HepG2 (cell line): Measurements from ENCODE around the gene MAML1. TPM values are rescaled to one million over a fixed set of nuclear protein-coding genes. Genes with fewer than 3 reads are reported as not detected.

Experiments used
- ATAC-seq: fragments of 200-7000 bp; cut with Tn5 transposase; 3 replicates; pipeline ENCODE4 v1.9.1; 2020; ENCODE audit warnings: mild to moderate bottlenecking, moderate library complexity
- BruUV-seq: library from RNA; stranded (reverse); fragments of 400-500 nt; replicated peaks from 2 replicates; lab custom pipeline; 2021; lab: Mats Ljungman, UMichigan
- CTCF ChIA-PET: fragments of 300-600 bp; formaldehyde crosslinking; extraction: SDS; loops from one replicate; lab custom pipeline; 2021; ENCODE audit warnings: low total read pairs, inconsistent platforms, low intra/inter-chr PET ratio; lab: Yijun Ruan, JAX
- POLR2A ChIA-PET: fragments of 350-600 bp; sonication (Branson Sonifier 250); formaldehyde crosslinking; loops from one replicate; lab custom pipeline; 2020; ENCODE audit warnings: antibody characterized with exemption, inconsistent platforms; lab: Yijun Ruan, JAX
- DNase-seq: peaks from one replicate; pipeline ENCODE4 v3.0.0-alpha.2; 2015; ENCODE audit warnings: low spot score
- FAIRE-seq: peaks from 3 replicates; lab custom pipeline; 2011; peaks lifted over from hg19 to GRCh38; lab: Jason Lieb, UNC
- H2AFZ ChIP-seq: one replicate; pipeline ENCODE4 v1.6.1; 2011; ENCODE audit warnings: low read length, inconsistent platforms
- H3K27ac ChIP-seq: fragments of 300-600 bp; 3 replicates; pipeline ENCODE4 v1.8.0; 2011; ENCODE audit warnings: mixed run types, mild to moderate bottlenecking, mixed read lengths, low read length, inconsistent platforms; ENCODE audit not compliant: insufficient read depth; ENCODE audit errors: extremely low read length
- H3K27me3 ChIP-seq, 2 experiments: fragments of 200-600 bp in 1 of 2; 2 replicates in 1 of 2; 3 replicates in 1 of 2; pipeline versions ENCODE4 v1.6.0 to v1.8.0; 2011; ENCODE audit warnings: low read length in 2 of 2, mild to moderate bottlenecking in 2 of 2, moderate library complexity in 2 of 2, inconsistent platforms in 1 of 2; ENCODE audit not compliant: insufficient read depth in 2 of 2, control insufficient read depth in 1 of 2
- H3K36me3 ChIP-seq, 2 experiments: fragments of 200-600 bp in 1 of 2; replicated peaks in 1 of 2; 2 replicates in 1 of 2; 3 replicates in 1 of 2; pipeline versions ENCODE4 v1.5.1 to v1.8.0; 2011; ENCODE audit warnings: low read length in 2 of 2, inconsistent platforms in 1 of 2; ENCODE audit not compliant: insufficient read depth in 2 of 2, control insufficient read depth in 1 of 2
- H3K4me1 ChIP-seq: 2 replicates; pipeline ENCODE4 v1.5.1; 2012; ENCODE audit warnings: low read length, inconsistent platforms; ENCODE audit not compliant: insufficient read depth
- H3K4me2 ChIP-seq: 2 replicates; pipeline ENCODE4 v1.6.0; 2011; ENCODE audit warnings: low read depth, low read length, inconsistent platforms
- H3K4me3 ChIP-seq, 3 experiments: fragments of 200-600 bp in 1 of 3; sonication (generic), shearing (Covaris generic) in 1 of 3; replicated peaks in 1 of 3; 2 replicates each; pipeline ENCODE4 v1.5.1; 2011 to 2016; ENCODE audit warnings: low read length in 3 of 3, inconsistent platforms in 2 of 3, low read depth in 2 of 3, mild to moderate bottlenecking in 2 of 3, control low read depth in 1 of 3, mixed read lengths in 1 of 3; ENCODE audit not compliant: insufficient read depth in 1 of 3
- H3K79me2 ChIP-seq: one replicate; pipeline ENCODE4 v1.6.1; 2011; ENCODE audit warnings: low read length, inconsistent platforms; ENCODE audit not compliant: insufficient read depth
- H3K9ac ChIP-seq: 2 replicates; pipeline ENCODE4 v1.6.0; 2011; ENCODE audit warnings: mild to moderate bottlenecking, low read depth, low read length, inconsistent platforms; ENCODE audit not compliant: insufficient read depth
- H3K9me3 ChIP-seq: 2 replicates; pipeline ENCODE4 v1.5.1; 2012; ENCODE audit warnings: mild to moderate bottlenecking, low read length
- H4K20me1 ChIP-seq: 2 replicates; pipeline ENCODE4 v1.6.0; 2011; ENCODE audit warnings: inconsistent platforms, mild to moderate bottlenecking, low read length, moderate library complexity; ENCODE audit not compliant: insufficient read depth
- HNF4G ChIP-seq, 2 experiments: sonication (generic) in 1 of 2; formaldehyde crosslinking in 1 of 2; IDR thresholded peaks; 2 replicates each; pipeline versions ENCODE4 v1.4.0 to v1.6.1; 2011 to 2020; ENCODE audit warnings: borderline replicate concordance in 2 of 2, low read depth in 2 of 2, mild to moderate bottlenecking in 2 of 2, low read length in 1 of 2, missing genetic modification reagents in 1 of 2, moderate library complexity in 1 of 2
- KDM1A ChIP-seq: IDR thresholded peaks from 2 replicates; pipeline ENCODE4 v1.6.1; 2016; ENCODE audit warnings: missing compliant biosample characterization
- PHF5A ChIP-seq: IDR thresholded peaks from one replicate; pipeline ENCODE4 v1.6.1; 2018; ENCODE audit warnings: low read depth, missing genetic modification reagents; ENCODE audit not compliant: unreplicated experiment
- TEAD2 ChIP-seq: sonication (generic); formaldehyde crosslinking; IDR thresholded peaks from 2 replicates; pipeline ENCODE4 v1.9.0; 2021; ENCODE audit warnings: missing genetic modification reagents
- ZNF180 ChIP-seq: sonication (generic); formaldehyde crosslinking; IDR thresholded peaks from 2 replicates; pipeline ENCODE4 v1.4.0; 2020; ENCODE audit warnings: low read depth, missing genetic modification reagents, borderline replicate concordance
- ZNF343 ChIP-seq: sonication (generic); formaldehyde crosslinking; IDR thresholded peaks from 2 replicates; pipeline ENCODE4 v1.4.0; 2020; ENCODE audit warnings: mild to moderate bottlenecking, missing genetic modification reagents
- ZNF468 ChIP-seq: sonication (generic); formaldehyde crosslinking; IDR thresholded peaks from 2 replicates; pipeline ENCODE4 v1.8.0; 2022; ENCODE audit warnings: mild to moderate bottlenecking, moderate library complexity, missing genetic modification reagents
- ZNF547 ChIP-seq: sonication (generic); formaldehyde crosslinking; IDR thresholded peaks from 2 replicates; pipeline ENCODE4 v1.5.1; 2020; ENCODE audit warnings: mild to moderate bottlenecking, missing genetic modification reagents
- ZNF766 ChIP-seq: sonication (generic); formaldehyde crosslinking; IDR thresholded peaks from 2 replicates; pipeline ENCODE4 v1.5.0; 2020; ENCODE audit warnings: missing genetic modification reagents, borderline replicate concordance
- ZNF891 ChIP-seq: sonication (generic); formaldehyde crosslinking; IDR thresholded peaks from 2 replicates; pipeline ENCODE4 v1.5.0; 2020; ENCODE audit warnings: mild to moderate bottlenecking, missing genetic modification reagents
- ZZZ3 ChIP-seq: sonication (generic); formaldehyde crosslinking; IDR thresholded peaks from 2 replicates; pipeline ENCODE4 v1.4.0; 2020; ENCODE audit warnings: missing genetic modification reagents, mild to moderate bottlenecking, borderline replicate concordance
- WGBS: methylation state at CpG from one replicate; pipeline ENCODE4 v1.1.6; 2017; ENCODE audit warnings: low lambda C conversion rate; 5-methylcytosine and 5-hydroxymethylcytosine counted together
- in situ Hi-C: cut with HindIII; loops from 2 replicates; pipeline ENCODE4 v1.10.0; 2017; ENCODE audit warnings: low pct_unique_long_range_greater_than_20kb; ENCODE audit not compliant: extremely low pct_ligation_motif_present
- intact Hi-C: fragments of 100-400 bp; cut with micrococcal nuclease; formaldehyde crosslinking; loops from one replicate; pipeline ENCODE4 v1.10.0; 2022; ENCODE audit not compliant: unreplicated experiment
- polyA plus RNA-seq, 8 experiments: library from polyadenylated mRNA; depleted of rRNA in 3 of 8; stranded (reverse) in 7 of 8; unstranded in 1 of 8; fragments of >200 nt; fragmentation: Illumina TruSeq in 4 of 8; extraction: Trizol in 4 of 8; gene quantifications; 2 replicates each; pipeline versions ENCODE4 v1.2.1 to v1.2.3, GENCODE V29; 2011 to 2016; ENCODE audit warnings: low read depth in 4 of 8, missing spikeins in 1 of 8, mixed read lengths in 1 of 8; ENCODE audit not compliant: insufficient read depth in 1 of 8
- total RNA-seq, 5 experiments: library from RNA; depleted of rRNA; stranded (reverse); fragments of >200 nt; fragmentation: Illumina TruSeq; extraction: Trizol; gene quantifications; 2 replicates each; pipeline ENCODE4 v1.2.3, GENCODE V29; 2016; ENCODE audit warnings: low read depth in 1 of 5
- TF ChIP-seq, protein P1 (sequence below): sonication (generic); formaldehyde crosslinking; IDR thresholded peaks from 2 replicates; pipeline ENCODE4 v1.8.1; 2023; ENCODE audit warnings: mild to moderate bottlenecking, missing genetic modification reagents
- TF ChIP-seq, protein P2 (sequence below): sonication (generic); formaldehyde crosslinking; IDR thresholded peaks from 2 replicates; pipeline ENCODE4 v1.4.0; 2020; ENCODE audit warnings: missing genetic modification reagents, borderline replicate concordance
- TF ChIP-seq, protein P3 (sequence below): sonication (generic); formaldehyde crosslinking; IDR thresholded peaks from 2 replicates; pipeline ENCODE4 v1.5.1; 2020; ENCODE audit warnings: mild to moderate bottlenecking, missing genetic modification reagents, moderate library complexity
- TF ChIP-seq, protein P4 (sequence below): sonication (generic); formaldehyde crosslinking; IDR thresholded peaks from 2 replicates; pipeline ENCODE4 v1.4.0; 2020; ENCODE audit warnings: missing genetic modification reagents

MAML1 gene
- total and polyA plus RNA-seq, 2 of the 13 experiments (the other 11 are each of a cell fraction or from before 2014, with no cell fraction given) = 10.0 to 10.8 TPM

DNA sequence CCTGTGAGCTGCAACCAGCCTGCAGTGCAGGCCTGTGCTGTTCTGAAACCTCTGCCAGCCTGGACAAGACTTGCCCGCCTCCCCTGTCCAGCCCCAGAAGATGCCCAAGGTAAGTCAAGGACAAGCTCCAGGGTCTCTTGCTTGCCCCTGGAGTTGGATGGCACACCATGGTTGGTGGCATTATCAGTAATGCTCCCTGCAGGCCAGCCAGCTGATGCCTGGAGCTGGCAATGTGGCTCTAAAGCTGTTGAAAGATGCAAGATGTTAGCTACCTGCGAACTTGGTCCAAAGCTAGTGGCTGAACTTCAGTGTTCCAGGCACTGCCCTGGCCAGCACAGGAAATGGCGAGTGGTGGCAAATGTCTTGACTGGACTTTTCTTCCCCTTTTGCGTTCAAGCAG lies 47.2 kb downstream of the MAML1 start:
- H4K20me1 ChIP-seq = no peaks in the 10 kb centered on the region
- no peaks in the 10 kb centered on the region for H3K4me1 ChIP-seq
- FAIRE-seq = no peak
- H3K9me3 ChIP-seq = no peaks in the 10 kb centered on the region
- H3K4me3 ChIP-seq = no peak overlapping the region
- no peak overlapping the region for H3K4me2 ChIP-seq
- intact Hi-C loops (no loop called here), in situ Hi-C loops (no loop called here)
- no peak overlapping the region for H2AFZ ChIP-seq
- H3K79me2 ChIP-seq = no peaks in the 10 kb centered on the region
- DNase-seq = no peak
- ChIA-PET CTCF (no interaction called here), POLR2A (no interaction called here)
- H3K9ac ChIP-seq = no peak overlapping the region
- H3K27ac ChIP-seq = no peak overlapping the region
- BruUV-seq = no TSS peak
- H3K27me3 ChIP-seq = no peaks in the 10 kb centered on the region
- peaks cover 8 to 38% of the 10 kb centered on the region in 2 experiments; a peak in 4 of 5 replicates for H3K36me3 ChIP-seq
- 89% methylated on average over 3 of the region's 4 CpGs for WGBS
- no peak for ATAC-seq
- TF ChIP-seq, protein P1, sequence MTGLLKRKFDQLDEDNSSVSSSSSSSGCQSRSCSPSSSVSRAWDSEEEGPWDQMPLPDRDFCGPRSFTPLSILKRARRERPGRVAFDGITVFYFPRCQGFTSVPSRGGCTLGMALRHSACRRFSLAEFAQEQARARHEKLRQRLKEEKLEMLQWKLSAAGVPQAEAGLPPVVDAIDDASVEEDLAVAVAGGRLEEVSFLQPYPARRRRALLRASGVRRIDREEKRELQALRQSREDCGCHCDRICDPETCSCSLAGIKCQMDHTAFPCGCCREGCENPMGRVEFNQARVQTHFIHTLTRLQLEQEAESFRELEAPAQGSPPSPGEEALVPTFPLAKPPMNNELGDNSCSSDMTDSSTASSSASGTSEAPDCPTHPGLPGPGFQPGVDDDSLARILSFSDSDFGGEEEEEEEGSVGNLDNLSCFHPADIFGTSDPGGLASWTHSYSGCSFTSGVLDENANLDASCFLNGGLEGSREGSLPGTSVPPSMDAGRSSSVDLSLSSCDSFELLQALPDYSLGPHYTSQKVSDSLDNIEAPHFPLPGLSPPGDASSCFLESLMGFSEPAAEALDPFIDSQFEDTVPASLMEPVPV (CRISPR knock-in tag) = no peak
- TF ChIP-seq TEAD2 (no peak), ZNF343 (CRISPR knock-in tag) (no peak), PHF5A (CRISPR knock-in tag) (no peak), ZNF766 (CRISPR knock-in tag) (no peak), ZNF547 (no peak), ZNF891 (CRISPR knock-in tag) (no peak), HNF4G (IDR thresholded peaks at IDR 0.05; ENCODE audit: borderline replicate concordance, low read depth, low read length) (no peak), HNF4G (CRISPR knock-in tag; IDR thresholded peaks at IDR 0.05; ENCODE audit: borderline replicate concordance, low read depth) (no peak), ZNF180 (CRISPR knock-in tag) (no peak), KDM1A (CRISPR knock-in tag) (no peak), ZNF468 (CRISPR knock-in tag) (no peak), ZZZ3 (CRISPR knock-in tag) (no peak)
- TF ChIP-seq, protein P2, sequence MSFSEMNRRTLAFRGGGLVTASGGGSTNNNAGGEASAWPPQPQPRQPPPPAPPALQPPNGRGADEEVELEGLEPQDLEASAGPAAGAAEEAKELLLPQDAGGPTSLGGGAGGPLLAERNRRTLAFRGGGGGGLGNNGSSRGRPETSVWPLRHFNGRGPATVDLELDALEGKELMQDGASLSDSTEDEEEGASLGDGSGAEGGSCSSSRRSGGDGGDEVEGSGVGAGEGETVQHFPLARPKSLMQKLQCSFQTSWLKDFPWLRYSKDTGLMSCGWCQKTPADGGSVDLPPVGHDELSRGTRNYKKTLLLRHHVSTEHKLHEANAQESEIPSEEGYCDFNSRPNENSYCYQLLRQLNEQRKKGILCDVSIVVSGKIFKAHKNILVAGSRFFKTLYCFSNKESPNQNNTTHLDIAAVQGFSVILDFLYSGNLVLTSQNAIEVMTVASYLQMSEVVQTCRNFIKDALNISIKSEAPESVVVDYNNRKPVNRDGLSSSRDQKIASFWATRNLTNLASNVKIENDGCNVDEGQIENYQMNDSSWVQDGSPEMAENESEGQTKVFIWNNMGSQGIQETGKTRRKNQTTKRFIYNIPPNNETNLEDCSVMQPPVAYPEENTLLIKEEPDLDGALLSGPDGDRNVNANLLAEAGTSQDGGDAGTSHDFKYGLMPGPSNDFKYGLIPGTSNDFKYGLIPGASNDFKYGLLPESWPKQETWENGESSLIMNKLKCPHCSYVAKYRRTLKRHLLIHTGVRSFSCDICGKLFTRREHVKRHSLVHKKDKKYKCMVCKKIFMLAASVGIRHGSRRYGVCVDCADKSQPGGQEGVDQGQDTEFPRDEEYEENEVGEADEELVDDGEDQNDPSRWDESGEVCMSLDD = no peak
- TF ChIP-seq, protein P3, sequence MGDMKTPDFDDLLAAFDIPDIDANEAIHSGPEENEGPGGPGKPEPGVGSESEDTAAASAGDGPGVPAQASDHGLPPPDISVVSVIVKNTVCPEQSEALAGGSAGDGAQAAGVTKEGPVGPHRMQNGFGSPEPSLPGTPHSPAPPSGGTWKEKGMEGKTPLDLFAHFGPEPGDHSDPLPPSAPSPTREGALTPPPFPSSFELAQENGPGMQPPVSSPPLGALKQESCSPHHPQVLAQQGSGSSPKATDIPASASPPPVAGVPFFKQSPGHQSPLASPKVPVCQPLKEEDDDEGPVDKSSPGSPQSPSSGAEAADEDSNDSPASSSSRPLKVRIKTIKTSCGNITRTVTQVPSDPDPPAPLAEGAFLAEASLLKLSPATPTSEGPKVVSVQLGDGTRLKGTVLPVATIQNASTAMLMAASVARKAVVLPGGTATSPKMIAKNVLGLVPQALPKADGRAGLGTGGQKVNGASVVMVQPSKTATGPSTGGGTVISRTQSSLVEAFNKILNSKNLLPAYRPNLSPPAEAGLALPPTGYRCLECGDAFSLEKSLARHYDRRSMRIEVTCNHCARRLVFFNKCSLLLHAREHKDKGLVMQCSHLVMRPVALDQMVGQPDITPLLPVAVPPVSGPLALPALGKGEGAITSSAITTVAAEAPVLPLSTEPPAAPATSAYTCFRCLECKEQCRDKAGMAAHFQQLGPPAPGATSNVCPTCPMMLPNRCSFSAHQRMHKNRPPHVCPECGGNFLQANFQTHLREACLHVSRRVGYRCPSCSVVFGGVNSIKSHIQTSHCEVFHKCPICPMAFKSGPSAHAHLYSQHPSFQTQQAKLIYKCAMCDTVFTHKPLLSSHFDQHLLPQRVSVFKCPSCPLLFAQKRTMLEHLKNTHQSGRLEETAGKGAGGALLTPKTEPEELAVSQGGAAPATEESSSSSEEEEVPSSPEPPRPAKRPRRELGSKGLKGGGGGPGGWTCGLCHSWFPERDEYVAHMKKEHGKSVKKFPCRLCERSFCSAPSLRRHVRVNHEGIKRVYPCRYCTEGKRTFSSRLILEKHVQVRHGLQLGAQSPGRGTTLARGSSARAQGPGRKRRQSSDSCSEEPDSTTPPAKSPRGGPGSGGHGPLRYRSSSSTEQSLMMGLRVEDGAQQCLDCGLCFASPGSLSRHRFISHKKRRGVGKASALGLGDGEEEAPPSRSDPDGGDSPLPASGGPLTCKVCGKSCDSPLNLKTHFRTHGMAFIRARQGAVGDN = no peak
- TF ChIP-seq, protein P4, sequence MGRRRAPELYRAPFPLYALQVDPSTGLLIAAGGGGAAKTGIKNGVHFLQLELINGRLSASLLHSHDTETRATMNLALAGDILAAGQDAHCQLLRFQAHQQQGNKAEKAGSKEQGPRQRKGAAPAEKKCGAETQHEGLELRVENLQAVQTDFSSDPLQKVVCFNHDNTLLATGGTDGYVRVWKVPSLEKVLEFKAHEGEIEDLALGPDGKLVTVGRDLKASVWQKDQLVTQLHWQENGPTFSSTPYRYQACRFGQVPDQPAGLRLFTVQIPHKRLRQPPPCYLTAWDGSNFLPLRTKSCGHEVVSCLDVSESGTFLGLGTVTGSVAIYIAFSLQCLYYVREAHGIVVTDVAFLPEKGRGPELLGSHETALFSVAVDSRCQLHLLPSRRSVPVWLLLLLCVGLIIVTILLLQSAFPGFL (CRISPR knock-in tag) = no peak
